Mesendoderm (in vitro differentiated cells): ENCODE results near the gene BBS9.

Source experiments
- DNase-seq: peaks from one replicate; pipeline ENCODE4 v3.0.0; 2013
- H2AK5ac ChIP-seq: 2 replicates; pipeline ENCODE4 v1.6.1; 2013; ENCODE audit warnings: low read length, inconsistent platforms
- H2BK120ac ChIP-seq: 2 replicates; pipeline ENCODE4 v1.6.1; 2013; ENCODE audit warnings: low read depth, mild to moderate bottlenecking, low read length, moderate library complexity, mixed read lengths
- H2BK15ac ChIP-seq: replicated peaks from 2 replicates; pipeline ENCODE4 v1.6.1; 2013; ENCODE audit warnings: low read depth, mild to moderate bottlenecking, moderate library complexity
- H2BK5ac ChIP-seq: 2 replicates; pipeline ENCODE4 v1.6.1; 2013; ENCODE audit warnings: low read length, inconsistent platforms
- H3K18ac ChIP-seq: 2 replicates; pipeline ENCODE4 v1.6.1; 2013; ENCODE audit warnings: mild to moderate bottlenecking, low read length, mixed read lengths
- H3K23ac ChIP-seq: one replicate; pipeline ENCODE4 v1.6.1; 2013; ENCODE audit warnings: low read length
- H3K27ac ChIP-seq: 2 replicates; pipeline ENCODE4 v1.5.1; 2013; ENCODE audit warnings: low read depth, mild to moderate bottlenecking, inconsistent platforms, low read length, moderate library complexity
- H3K27me3 ChIP-seq: 2 replicates; pipeline ENCODE4 v1.6.1; 2013; ENCODE audit warnings: low read length, control low read depth, mild to moderate bottlenecking, inconsistent platforms; ENCODE audit not compliant: insufficient read depth, poor library complexity
- H3K36me3 ChIP-seq: 2 replicates; pipeline ENCODE4 v1.6.1; 2013; ENCODE audit warnings: low read length, inconsistent platforms; ENCODE audit not compliant: control insufficient read depth, insufficient read depth
- H3K4ac ChIP-seq: one replicate; pipeline ENCODE4 v1.6.1; 2013; ENCODE audit warnings: low read depth, mild to moderate bottlenecking, low read length, moderate library complexity
- H3K4me1 ChIP-seq: 2 replicates; pipeline ENCODE4 v1.6.1; 2013; ENCODE audit warnings: low read depth, low read length, inconsistent platforms; ENCODE audit not compliant: control insufficient read depth
- H3K4me2 ChIP-seq: 2 replicates; pipeline ENCODE4 v1.6.1; 2013; ENCODE audit warnings: low read length
- H3K4me3 ChIP-seq: 2 replicates; pipeline ENCODE4 v1.5.1; 2013; ENCODE audit warnings: mild to moderate bottlenecking, low read length
- H3K56ac ChIP-seq: one replicate; pipeline ENCODE4 v1.6.1; 2013; ENCODE audit warnings: low read length
- H3K79me1 ChIP-seq: 2 replicates; pipeline ENCODE4 v1.6.1; 2013; ENCODE audit warnings: low read length, inconsistent platforms
- H3K79me2 ChIP-seq: 2 replicates; pipeline ENCODE4 v1.6.1; 2013; ENCODE audit warnings: mild to moderate bottlenecking, low read length; ENCODE audit not compliant: control insufficient read depth, insufficient read depth
- H3K9ac ChIP-seq: 2 replicates; pipeline ENCODE4 v1.6.1; 2013; ENCODE audit warnings: low read length, inconsistent platforms
- H4K5ac ChIP-seq: one replicate; pipeline ENCODE4 v1.6.1; 2013; ENCODE audit warnings: low read length
- H4K8ac ChIP-seq: one replicate; pipeline ENCODE4 v1.6.1; 2013; ENCODE audit warnings: low read depth, mild to moderate bottlenecking, control low read depth, low read length, moderate library complexity
- WGBS: extraction: QIAGEN DNeasy Blood & Tissue Kit; methylation state at CpG from one replicate; pipeline ENCODE4 v1.1.7; 2013; ENCODE audit warnings: low lambda C conversion rate, missing lambda C conversion rate; ENCODE audit not compliant: insufficient coverage; ENCODE audit errors: extremely low coverage; 5-methylcytosine and 5-hydroxymethylcytosine counted together

BBS9 gene

DNA sequence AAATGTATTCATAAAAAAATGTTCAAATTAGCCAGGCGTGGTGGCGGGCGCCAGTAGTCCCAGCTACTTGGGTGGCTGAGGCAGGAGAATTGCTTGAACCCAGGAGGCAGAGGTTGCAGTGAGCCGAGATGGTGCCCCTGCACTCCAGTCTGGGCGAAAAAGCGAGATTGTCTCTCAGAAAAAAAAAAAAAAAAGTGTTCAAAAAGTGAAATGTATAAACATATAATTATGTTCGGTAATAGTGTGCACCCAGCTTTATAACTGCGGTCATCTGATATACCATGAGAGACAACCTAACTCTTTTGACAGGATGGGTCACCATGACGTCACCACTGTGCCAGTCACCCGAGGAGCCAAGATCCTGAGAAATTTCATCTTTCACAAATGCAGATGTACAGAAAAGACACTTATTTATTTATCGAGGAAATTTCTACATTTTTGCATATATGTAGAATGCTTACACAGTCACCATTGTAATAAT is 19.6 kb upstream of the BBS9 start:
- Histone ChIP-seq H3K23ac (no peak overlapping the region), H3K4me3 (no peak overlapping the region), H2BK120ac (no peak overlapping the region), H3K4me1 (no peaks in the 10 kb centered on the region), H3K79me1 (peaks cover 5% of the 10 kb centered on the region), H4K8ac (no peak overlapping the region), H4K5ac (no peak overlapping the region), H3K56ac (peak overlapping the region; percentile 66), H3K18ac (no peak overlapping the region), H3K36me3 (no peaks in the 10 kb centered on the region), H3K27me3 (no peaks in the 10 kb centered on the region), H2BK5ac (no peak overlapping the region), H3K4ac (no peak overlapping the region), H3K9ac (no peak overlapping the region), H2BK15ac (no peak overlapping the region), H3K4me2 (peak overlapping the region; percentile 8), H2AK5ac (no peak overlapping the region), H3K27ac (no peak overlapping the region), H3K79me2 (peaks cover 3% of the 10 kb centered on the region)
- no peak for DNase-seq
- WGBS: no CpG with 5 or more reads among the region's 11 CpGs

DNA sequence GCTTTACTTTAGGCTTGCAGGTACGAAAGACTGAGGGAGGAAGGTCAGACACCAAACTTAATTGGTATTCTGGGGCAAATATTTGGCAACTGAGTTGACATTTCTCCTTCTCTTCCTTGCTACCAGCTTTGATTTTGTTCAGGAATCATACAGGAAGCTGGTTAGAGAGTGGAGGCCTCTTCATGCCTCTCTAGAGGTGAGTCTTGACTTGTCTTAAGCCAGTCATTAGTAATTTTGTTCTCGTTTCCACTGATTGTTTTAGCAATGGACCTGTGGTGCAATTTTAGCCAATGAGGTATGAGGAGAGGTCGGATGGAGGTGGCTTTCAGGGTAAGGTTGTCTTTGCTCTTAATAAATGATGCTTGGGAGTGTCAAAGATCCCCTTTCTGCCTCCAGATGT is 17.8 kb upstream of the BBS9 start:
- Histone ChIP-seq H3K27ac (no peak overlapping the region), H3K4me3 (no peak overlapping the region), H2AK5ac (no peak overlapping the region), H3K79me1 (no peaks in the 10 kb centered on the region), H3K27me3 (no peaks in the 10 kb centered on the region), H3K23ac (no peak overlapping the region), H3K4me2 (no peak overlapping the region), H3K36me3 (no peaks in the 10 kb centered on the region), H2BK120ac (no peak overlapping the region), H4K8ac (no peak overlapping the region), H3K18ac (no peak overlapping the region), H2BK5ac (no peak overlapping the region), H3K4me1 (no peaks in the 10 kb centered on the region), H3K56ac (no peak overlapping the region), H3K79me2 (no peaks in the 10 kb centered on the region), H3K9ac (no peak overlapping the region), H4K5ac (no peak overlapping the region), H3K4ac (no peak overlapping the region), H2BK15ac (no peak overlapping the region)
- no CpG with 5 or more reads among the region's 3 CpGs for WGBS
- no peak for DNase-seq

DNA sequence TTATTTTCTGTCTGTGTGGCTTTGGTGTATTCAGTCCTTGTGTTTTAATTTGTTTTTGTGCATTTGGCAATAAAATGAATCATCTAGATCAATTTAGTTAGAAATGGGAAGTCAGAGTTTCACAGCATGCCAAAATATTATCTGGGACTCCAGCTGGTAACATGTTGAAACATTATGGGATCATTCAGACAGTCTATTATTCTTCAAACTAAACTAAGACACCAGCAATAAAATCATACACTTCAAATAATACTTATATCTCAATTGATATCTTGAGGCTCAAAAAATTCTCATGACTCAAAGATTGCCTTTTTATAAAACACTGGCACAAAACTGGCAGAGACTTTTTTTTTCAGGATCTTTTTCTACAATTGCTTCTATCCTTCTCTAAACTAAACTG is 14.4 kb upstream of the BBS9 start:
- Histone ChIP-seq H2BK5ac (no peak overlapping the region), H2BK15ac (no peak overlapping the region), H2BK120ac (no peak overlapping the region), H4K8ac (no peak overlapping the region), H3K27ac (no peak overlapping the region), H2AK5ac (no peak overlapping the region), H3K79me1 (no peaks in the 10 kb centered on the region), H3K36me3 (no peaks in the 10 kb centered on the region), H3K27me3 (no peaks in the 10 kb centered on the region), H3K23ac (no peak overlapping the region), H3K79me2 (no peaks in the 10 kb centered on the region), H3K9ac (no peak overlapping the region), H3K18ac (no peak overlapping the region), H3K56ac (no peak overlapping the region), H3K4me3 (no peak overlapping the region), H3K4me2 (no peak overlapping the region), H4K5ac (no peak overlapping the region), H3K4ac (no peak overlapping the region), H3K4me1 (no peaks in the 10 kb centered on the region)
- no peak for DNase-seq

DNA sequence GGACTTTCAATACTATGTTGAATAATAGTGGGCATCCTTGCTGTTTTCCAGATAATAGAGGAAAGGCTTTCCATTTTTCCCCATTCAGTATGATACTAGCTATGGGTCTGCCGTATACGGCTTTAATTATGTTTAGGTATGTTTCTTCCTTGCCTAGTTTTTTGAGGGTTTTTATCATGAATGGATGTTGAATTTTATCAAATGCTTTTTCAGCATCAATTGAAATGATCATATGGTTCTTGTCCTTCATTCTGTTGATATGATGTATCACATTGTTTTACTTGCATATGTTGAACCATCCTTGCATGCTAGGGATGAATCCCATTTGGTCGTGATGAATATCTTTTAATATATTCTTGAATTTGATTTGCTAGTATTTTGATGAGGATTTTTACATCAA is 11.0 kb upstream of the BBS9 start:
- DNase-seq: no peak
- H3K4ac ChIP-seq: no peak overlapping the region
- H3K79me2 ChIP-seq: no peaks in the 10 kb centered on the region
- no CpG with 5 or more reads among the region's 3 CpGs for WGBS
- no peak overlapping the region for H3K18ac ChIP-seq
- no peak overlapping the region for H3K4me2 ChIP-seq
- no peaks in the 10 kb centered on the region for H3K36me3 ChIP-seq
- H4K5ac ChIP-seq: no peak overlapping the region
- no peak overlapping the region for H2BK15ac ChIP-seq
- no peak overlapping the region for H3K23ac ChIP-seq
- no peak overlapping the region for H2BK5ac ChIP-seq
- H3K27me3 ChIP-seq: no peaks in the 10 kb centered on the region
- H2BK120ac ChIP-seq: no peak overlapping the region
- H3K27ac ChIP-seq: no peak overlapping the region
- H3K79me1 ChIP-seq: no peaks in the 10 kb centered on the region
- H2AK5ac ChIP-seq: no peak overlapping the region
- H3K56ac ChIP-seq: no peak overlapping the region
- no peak overlapping the region for H3K9ac ChIP-seq
- H3K4me1 ChIP-seq: no peaks in the 10 kb centered on the region
- no peak overlapping the region for H3K4me3 ChIP-seq
- H4K8ac ChIP-seq: no peak overlapping the region

DNA sequence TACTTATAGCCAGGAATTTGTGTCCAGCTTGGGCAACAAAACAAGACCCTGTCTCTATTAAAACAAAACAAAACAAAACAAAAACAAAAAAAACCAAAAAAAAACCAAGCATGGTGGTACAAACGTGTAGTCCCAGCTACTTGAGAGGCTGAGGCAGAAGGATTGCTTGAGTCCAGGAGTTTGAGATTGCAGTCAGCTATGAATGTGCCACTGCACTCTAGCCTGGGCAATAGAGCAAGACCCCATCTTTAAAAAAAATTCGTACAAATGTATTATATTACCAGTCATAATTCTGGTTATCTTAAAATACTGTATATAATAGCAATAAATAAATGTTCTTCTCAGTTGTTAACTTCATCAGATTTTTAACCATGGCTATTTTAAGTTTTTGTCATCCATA is 2.3 kb upstream of the BBS9 start:
- Histone ChIP-seq H3K79me1 (no peaks in the 10 kb centered on the region), H3K36me3 (no peaks in the 10 kb centered on the region), H2BK5ac (no peak overlapping the region), H2BK15ac (no peak overlapping the region), H3K4me1 (no peaks in the 10 kb centered on the region), H3K18ac (no peak overlapping the region), H2BK120ac (no peak overlapping the region), H3K79me2 (no peaks in the 10 kb centered on the region), H3K9ac (no peak overlapping the region), H4K8ac (no peak overlapping the region), H2AK5ac (no peak overlapping the region), H3K27ac (no peak overlapping the region), H3K4me2 (no peak overlapping the region), H4K5ac (no peak overlapping the region), H3K4ac (no peak overlapping the region), H3K56ac (no peak overlapping the region), H3K27me3 (no peaks in the 10 kb centered on the region), H3K4me3 (no peak overlapping the region), H3K23ac (no peak overlapping the region)
- no CpG with 5 or more reads among the region's 2 CpGs for WGBS
- DNase-seq: no peak

DNA sequence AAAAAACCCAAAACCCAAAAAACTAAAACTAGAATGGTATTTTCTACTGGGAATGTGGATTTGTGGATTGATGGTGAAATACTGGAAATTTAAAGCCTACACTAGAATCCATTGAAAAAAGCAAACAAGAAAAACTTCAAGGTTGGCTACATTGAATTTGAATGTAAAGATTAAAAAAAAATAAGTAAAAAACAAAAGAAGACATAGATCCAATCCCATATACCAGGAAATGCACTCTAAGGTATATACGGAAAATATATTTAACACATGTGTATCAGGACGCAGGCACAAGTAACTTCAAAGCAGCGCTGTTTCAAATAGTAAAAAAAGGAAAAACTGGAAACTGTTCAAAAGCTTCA is 754 bp upstream of the BBS9 start:
- no peaks in the 10 kb centered on the region for H3K79me1 ChIP-seq
- no peak overlapping the region for H4K5ac ChIP-seq
- no peak overlapping the region for H2BK5ac ChIP-seq
- no peak overlapping the region for H2AK5ac ChIP-seq
- H3K4me1 ChIP-seq: no peaks in the 10 kb centered on the region
- H3K4ac ChIP-seq: no peak overlapping the region
- no peak for DNase-seq
- no CpG with 5 or more reads among the region's 3 CpGs for WGBS
- H3K36me3 ChIP-seq: no peaks in the 10 kb centered on the region
- H3K27ac ChIP-seq: no peak overlapping the region
- no peak overlapping the region for H3K23ac ChIP-seq
- H3K9ac ChIP-seq: peak overlapping the region; percentile 94
- H3K4me3 ChIP-seq: peak overlapping the region; percentile 62
- H3K79me2 ChIP-seq: no peaks in the 10 kb centered on the region
- no peaks in the 10 kb centered on the region for H3K27me3 ChIP-seq
- no peak overlapping the region for H4K8ac ChIP-seq
- peak overlapping the region; percentile 92 for H3K56ac ChIP-seq
- H2BK120ac ChIP-seq: no peak overlapping the region
- H2BK15ac ChIP-seq: no peak overlapping the region
- peak overlapping the region; percentile 72 for H3K18ac ChIP-seq
- peak overlapping the region; percentile 83 for H3K4me2 ChIP-seq
